HG02798 (cell line): ENCODE measurements around the gene HOXB5.

Source experiments
- ATAC-seq: cut with Tn5 transposase; IDR thresholded peaks from one replicate; pipeline ENCODE4 v1.9.1; 2021; ENCODE audit warnings: mild to moderate bottlenecking; ENCODE audit not compliant: unreplicated experiment, poor library complexity

The HOXB5 gene

GRCh38 chr17:48543854-48544348 is 49.7 kb downstream of the HOXB5 start:
- no peak for ATAC-seq

- peak; percentile 71 for ATAC-seq
Observed at GRCh38 chr17:48543107-48543853, 50.3 kb downstream of the HOXB5 start.

- ATAC-seq: no peak
Observed at GRCh38 chr17:48542698-48543106, 50.9 kb downstream of the HOXB5 start.

GRCh38 chr17:48542114-48542656 is 51.4 kb downstream of the HOXB5 start:
- no peak for ATAC-seq

- ATAC-seq: no peak
Observed at GRCh38 chr17:48541577-48542113, 51.9 kb downstream of the HOXB5 start.
